ENCODE data around the gene KCNH1.
"Not testable (repeated sequence)": the region's sequence is repeated elsewhere in the genome, so short reads cannot be mapped to it uniquely, and the experiment has no call there.

KCNH1 gene

GRCh38 chr1:211007830-211008229 lies 126.1 kb downstream of the KCNH1 start:
- Histone ChIP-seq H3K27me3 (replicated peaks; ENCODE audit: control insufficient read depth, insufficient read depth, low read length) (no peaks in the 10 kb centered on the region), H3K36me3 (ENCODE audit: control insufficient read depth, insufficient read depth, low read length) (no peaks in the 10 kb centered on the region), H3K4me3 (replicated peaks; ENCODE audit: low read depth, low read length) (no peak overlapping the region)
- DNase-seq (ENCODE audit: extremely low read depth, insufficient read length) = no peak
- TF ChIP-seq CTCF (IDR thresholded peaks at IDR 0.05; ENCODE audit: insufficient read depth, low read length, poor library complexity, severe bottlenecking) = no peak

- not testable (repeated sequence) for DNase-seq (ENCODE audit: extremely low read depth, insufficient read length); H3K4me3 ChIP-seq (replicated peaks; ENCODE audit: low read depth, low read length); H3K27me3 ChIP-seq (replicated peaks; ENCODE audit: control insufficient read depth, insufficient read depth, low read length); H3K36me3 ChIP-seq (ENCODE audit: control insufficient read depth, insufficient read depth, low read length)
Observed at GRCh38 chr1:210995931-210996330, 138.0 kb downstream of the KCNH1 start.

GRCh38 chr1:210992837-210993236 lies 141.1 kb downstream of the KCNH1 start:
- TF ChIP-seq CTCF (IDR thresholded peaks at IDR 0.05; ENCODE audit: insufficient read depth, low read length, poor library complexity, severe bottlenecking) = no peak
- no peak overlapping the region for H3K4me3 ChIP-seq (replicated peaks; ENCODE audit: low read depth, low read length)
- no peak for DNase-seq (ENCODE audit: extremely low read depth, insufficient read length)
- H3K36me3 ChIP-seq (ENCODE audit: control insufficient read depth, insufficient read depth, low read length) = no peaks in the 10 kb centered on the region
- H3K27me3 ChIP-seq (replicated peaks; ENCODE audit: control insufficient read depth, insufficient read depth, low read length) = no peaks in the 10 kb centered on the region

- Histone ChIP-seq H3K27me3 (replicated peaks; ENCODE audit: control insufficient read depth, insufficient read depth, low read length) (no peaks in the 10 kb centered on the region), H3K4me3 (replicated peaks; ENCODE audit: low read depth, low read length) (no peak overlapping the region), H3K36me3 (ENCODE audit: control insufficient read depth, insufficient read depth, low read length) (no peaks in the 10 kb centered on the region)
- TF ChIP-seq CTCF (IDR thresholded peaks at IDR 0.05; ENCODE audit: insufficient read depth, low read length, poor library complexity, severe bottlenecking) = no peak
- no peak for DNase-seq (ENCODE audit: extremely low read depth, insufficient read length)
Observed at GRCh38 chr1:210989905-210990304, 144.0 kb downstream of the KCNH1 start.

GRCh38 chr1:210981490-210981889 lies 152.5 kb downstream of the KCNH1 start:
- Histone ChIP-seq H3K27me3 (replicated peaks; ENCODE audit: control insufficient read depth, insufficient read depth, low read length) (no peaks in the 10 kb centered on the region), H3K36me3 (ENCODE audit: control insufficient read depth, insufficient read depth, low read length) (no peaks in the 10 kb centered on the region), H3K4me3 (replicated peaks; ENCODE audit: low read depth, low read length) (no peak overlapping the region)
- TF ChIP-seq CTCF (IDR thresholded peaks at IDR 0.05; ENCODE audit: insufficient read depth, low read length, poor library complexity, severe bottlenecking) = no peak
- DNase-seq (ENCODE audit: extremely low read depth, insufficient read length) = no peak

- Histone ChIP-seq H3K4me3 (replicated peaks; ENCODE audit: low read depth, low read length) (no peak overlapping the region), H3K36me3 (ENCODE audit: control insufficient read depth, insufficient read depth, low read length) (no peaks in the 10 kb centered on the region), H3K27me3 (replicated peaks; ENCODE audit: control insufficient read depth, insufficient read depth, low read length) (no peaks in the 10 kb centered on the region)
- no peak for DNase-seq (ENCODE audit: extremely low read depth, insufficient read length)
- TF ChIP-seq CTCF (IDR thresholded peaks at IDR 0.05; ENCODE audit: insufficient read depth, low read length, poor library complexity, severe bottlenecking) = no peak
Observed at GRCh38 chr1:210980082-210980481, 153.9 kb downstream of the KCNH1 start.
